GOT3 (cell line): ENCODE measurements around the gene CEP68.
"Not testable (repeated sequence)": the region's sequence is repeated elsewhere in the genome, so short reads cannot be mapped to it uniquely, and the experiment has no call there.

ENCODE experiments used
- DNase-seq: peaks from one replicate; lab custom pipeline; 2025; ENCODE audit warnings: mixed read lengths; lab: John Stamatoyannopoulos, UW

Gene CEP68

GRCh38 chr2:65129826-65130663, 73.8 kb downstream of the CEP68 start, which contains the start of gene RAB1A:
Gene RAB1A, minus strand, starts transcription at chr2:65130106. Its CDS starts 191 bp downstream, at chr2:65129915.
- DNase-seq, result peak; percentile 96

- DNase-seq, result peak; percentile 62
Observed at GRCh38 chr2:65130664-65131175, 74.5 kb downstream of the CEP68 start.

- not testable (repeated sequence) for DNase-seq
Observed at GRCh38 chr2:65132930-65133329, 76.7 kb downstream of the CEP68 start.

GRCh38 chr2:65133626-65134025, 77.4 kb downstream of the CEP68 start:
- DNase-seq, result no peak

DNA sequence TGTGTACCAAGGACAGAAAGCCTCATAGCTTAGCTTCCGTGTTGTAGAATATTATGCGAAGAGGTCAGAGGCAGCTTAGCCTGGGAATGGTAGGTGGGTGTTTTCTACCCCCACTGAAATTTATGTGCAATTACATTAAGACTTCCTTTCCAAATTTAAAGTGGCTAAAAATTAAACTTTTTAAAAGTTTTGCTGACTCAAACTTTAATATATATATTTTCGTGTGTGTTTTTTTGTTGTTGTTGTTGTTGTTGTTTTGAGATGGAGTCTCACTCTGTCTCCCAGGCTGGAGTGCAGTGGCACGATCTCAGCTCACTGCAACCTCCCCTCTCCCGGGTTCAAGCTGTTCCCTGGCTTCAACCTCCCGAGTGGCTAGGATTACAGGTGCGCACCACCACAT, 77.9 kb downstream of the CEP68 start:
- DNase-seq, result no peak

DNA sequence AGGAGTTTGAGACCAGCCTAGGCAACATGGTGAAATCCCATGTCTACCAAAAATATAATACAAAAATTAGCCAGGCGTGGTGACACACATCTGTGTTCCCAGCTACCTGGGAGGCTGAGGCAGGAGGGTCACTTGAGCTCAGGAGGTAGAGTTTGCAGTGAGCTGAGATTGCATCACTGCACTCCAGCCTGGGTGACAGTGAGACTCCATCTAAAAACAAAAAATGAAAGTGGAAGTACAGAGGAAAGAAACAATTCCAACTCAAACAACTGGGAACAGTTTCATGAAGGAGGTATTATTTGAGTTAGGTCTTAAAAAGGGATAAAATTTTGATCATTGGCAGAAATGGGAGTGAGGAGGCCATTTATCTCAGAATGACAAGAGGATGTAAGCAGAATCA, 80.0 kb downstream of the CEP68 start:
- no peak for DNase-seq
